Stimulated activated CD8-positive, alpha-beta memory T cell treated with anti-CD3 and anti-CD28 coated beads, Interleukin-7, amount 100 ng/mL, for 24 hours (primary cell): ENCODE results near the gene NOL3.
"Not testable (repeated sequence)": the region's sequence is repeated elsewhere in the genome, so short reads cannot be mapped to it uniquely, and the experiment has no call there.

ENCODE experiments used
- DNase-seq: peaks from one replicate; pipeline ENCODE4 v3.0.0-alpha.2; 2020; ENCODE audit warnings: low read depth

The NOL3 gene

DNA sequence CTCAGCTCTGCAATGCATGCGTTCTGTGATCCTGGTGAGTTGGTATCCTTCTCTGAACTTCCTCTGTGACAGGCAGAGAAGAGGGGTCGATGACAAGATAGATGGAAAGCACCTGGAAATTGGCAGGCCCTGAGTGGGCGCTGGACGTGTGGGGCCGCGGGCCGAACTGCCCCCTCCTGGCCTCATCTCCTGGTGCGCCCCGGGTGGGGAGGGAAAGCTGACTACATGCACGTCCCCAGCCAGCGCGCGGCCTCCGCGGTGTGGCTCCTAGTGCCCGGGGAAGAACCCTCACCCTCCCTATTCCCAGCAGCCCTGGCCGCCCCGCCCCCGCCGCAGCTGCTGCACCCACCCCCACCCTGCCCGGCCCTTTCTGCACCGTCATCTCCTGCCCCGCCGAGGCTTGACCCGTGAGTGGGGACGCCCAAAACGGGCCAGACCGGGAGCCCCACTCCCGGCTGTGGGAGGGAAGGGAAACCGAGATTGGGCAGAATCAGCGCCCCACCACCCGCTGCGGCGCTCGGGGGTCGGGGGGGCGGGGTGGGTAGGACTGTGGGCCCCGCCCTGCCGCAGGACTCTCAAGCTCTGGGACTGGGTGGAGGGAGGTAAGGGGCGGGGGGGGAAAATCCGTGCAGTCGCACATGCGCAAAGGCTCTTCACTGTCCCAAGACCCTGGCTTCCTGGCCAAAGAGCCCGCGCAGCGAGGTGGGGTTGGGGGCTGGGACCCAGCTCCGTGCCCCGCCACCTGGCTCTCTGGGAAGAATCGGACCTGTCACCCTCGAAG lies at the start of gene NOL3:
TSS of gene NOL3 (plus strand) at position 371 of the 781 bp plus-strand sequence.
- DNase-seq: no peak

GRCh38 chr16:67122799-67123198 lies 47.5 kb upstream of the NOL3 start:
- DNase-seq: not testable (repeated sequence)

DNA sequence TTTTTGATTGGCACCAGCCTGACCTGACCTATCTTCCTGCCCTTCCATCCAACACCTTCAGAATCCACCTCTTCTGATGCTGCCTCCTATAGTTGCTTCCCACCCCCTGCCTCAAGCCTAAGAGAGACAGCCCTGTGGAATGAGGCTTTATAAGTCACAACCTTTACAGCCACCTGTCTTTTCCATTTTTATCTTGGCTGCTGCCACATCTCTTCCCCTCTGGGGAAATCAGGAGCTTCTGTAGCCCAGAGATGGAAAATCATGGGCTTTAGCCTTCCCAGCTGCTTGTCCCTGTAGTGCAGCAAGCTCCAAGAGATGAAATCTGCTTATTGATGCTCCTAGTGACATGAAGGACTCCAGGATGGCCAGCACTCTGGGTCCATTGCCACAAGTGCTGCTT lies 41.9 kb upstream of the NOL3 start:
- no peak for DNase-seq

GRCh38 chr16:67128887-67129286 lies 41.5 kb upstream of the NOL3 start:
- DNase-seq: no peak

GRCh38 chr16:67129422-67129821 lies 40.9 kb upstream of the NOL3 start:
- no peak for DNase-seq

- no peak for DNase-seq
Measured at GRCh38 chr16:67137605-67138004, 32.7 kb upstream of the NOL3 start.

GRCh38 chr16:67141391-67141790 lies 28.9 kb upstream of the NOL3 start:
- no peak for DNase-seq

DNA sequence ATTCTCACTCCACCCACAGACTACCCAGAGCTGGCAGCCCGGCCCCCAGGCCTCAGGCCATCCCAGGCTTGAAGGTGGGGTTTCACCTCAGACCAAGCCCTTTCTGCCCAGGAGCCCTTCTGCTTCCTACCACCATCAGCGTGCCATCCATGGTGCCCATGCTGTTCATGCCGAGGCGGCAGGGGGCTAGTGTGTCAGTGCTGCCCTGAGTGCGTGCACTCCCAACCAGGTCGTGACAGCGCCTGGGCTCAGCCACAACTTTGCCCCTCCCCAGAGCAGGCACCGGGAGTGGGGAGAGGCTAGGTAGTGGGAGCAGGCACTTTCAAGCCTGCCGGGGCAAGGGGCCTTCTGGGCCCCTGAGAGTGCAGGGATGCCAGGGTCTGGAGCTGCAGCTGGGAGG lies 28.0 kb upstream of the NOL3 start:
- no peak for DNase-seq

- DNase-seq: no peak
Measured at GRCh38 chr16:67144943-67145342, 25.4 kb upstream of the NOL3 start.

DNA sequence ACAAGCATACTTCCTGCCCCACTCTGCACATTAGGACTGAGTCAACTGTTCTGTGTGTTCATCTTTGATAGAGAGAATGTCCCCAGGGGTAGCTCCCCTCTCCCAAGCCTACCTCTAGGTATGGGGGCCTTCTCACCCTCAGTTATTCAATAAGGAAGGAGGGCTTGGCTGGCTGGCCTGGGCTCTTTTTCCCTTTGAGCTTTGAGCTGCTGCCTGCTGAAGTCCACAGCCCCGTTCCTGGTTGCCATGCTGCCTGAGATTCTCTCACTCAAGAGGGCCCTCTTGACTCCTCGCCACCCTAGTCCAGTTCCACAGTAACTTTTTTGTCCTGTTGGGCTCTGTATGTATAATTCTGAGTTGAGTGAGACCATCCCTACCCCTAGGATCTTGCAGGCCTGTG lies 24.6 kb upstream of the NOL3 start:
- no peak for DNase-seq

DNA sequence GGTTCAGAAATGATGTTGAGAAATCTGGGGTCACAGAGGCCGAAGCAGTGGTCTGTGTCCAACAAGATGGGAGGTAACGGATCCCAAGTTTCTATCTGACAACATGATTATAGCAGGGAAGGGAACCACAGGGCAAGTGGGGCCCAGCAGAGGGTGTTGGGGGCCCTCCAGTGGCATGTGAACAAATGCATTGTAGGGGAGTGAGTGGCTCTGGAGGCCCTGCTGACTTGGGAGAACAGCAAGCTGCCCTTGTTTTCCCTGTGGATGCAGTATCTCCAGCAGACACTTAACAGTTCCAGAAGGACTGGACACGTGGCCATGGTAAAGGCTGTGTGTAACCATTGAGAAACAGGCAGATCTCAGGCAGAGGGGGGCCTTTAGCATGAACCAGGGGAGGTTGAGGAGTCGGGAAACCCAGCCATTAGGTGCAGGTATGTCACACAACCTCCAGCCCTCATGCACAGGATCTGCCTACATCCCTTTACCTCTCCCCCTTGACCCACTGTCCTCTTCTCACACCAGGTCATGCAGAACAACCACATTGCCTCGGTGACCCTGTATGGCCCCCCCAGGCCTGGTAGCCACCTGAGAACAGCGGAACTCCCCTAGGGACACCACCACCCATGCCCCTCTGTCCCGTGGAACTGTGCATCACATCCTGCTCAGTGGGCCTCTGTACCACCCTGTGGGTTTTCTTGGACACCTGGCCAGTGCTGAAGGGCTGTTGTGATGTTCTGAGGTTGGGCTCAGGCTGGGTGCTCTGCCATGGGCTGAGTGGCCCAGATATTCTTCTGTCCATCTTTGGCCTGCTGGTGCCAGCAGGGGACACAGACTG lies 23.6 kb upstream of the NOL3 start:
- DNase-seq: no peak

GRCh38 chr16:67147437-67148140 lies 22.7 kb upstream of the NOL3 start:
- no peak for DNase-seq

GRCh38 chr16:67148221-67148620 lies 22.1 kb upstream of the NOL3 start:
- DNase-seq: no peak

DNA sequence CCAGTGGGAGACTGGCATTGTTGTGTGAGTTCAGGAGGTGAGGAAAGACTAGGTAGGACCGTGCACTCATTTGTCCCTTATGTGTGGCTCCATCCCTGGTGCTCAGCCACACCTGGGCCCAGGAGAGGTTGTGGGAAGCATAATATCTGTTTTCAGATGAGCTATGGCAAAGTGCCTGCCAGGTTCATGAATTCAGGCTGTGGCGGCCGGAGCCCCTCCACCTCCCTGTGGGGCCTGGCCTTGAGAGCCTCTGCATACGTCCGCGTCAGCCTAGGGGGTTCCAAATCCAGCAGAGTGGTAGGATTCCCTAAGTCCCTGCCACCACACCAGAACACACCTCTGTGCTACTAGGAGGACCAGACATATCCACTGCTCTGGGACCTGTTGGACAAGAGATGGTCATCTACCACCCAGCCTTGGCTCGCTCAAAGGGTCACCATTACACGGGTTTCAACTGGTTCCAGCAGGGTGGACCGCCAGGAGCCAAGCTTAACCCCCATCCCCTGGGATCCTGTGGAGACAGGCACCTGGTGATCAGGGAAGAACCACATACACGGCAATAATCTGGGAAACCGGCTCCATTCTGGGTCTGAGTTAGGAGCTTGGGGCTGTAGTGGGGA lies 21.6 kb upstream of the NOL3 start:
- no peak for DNase-seq

GRCh38 chr16:67149276-67150046 lies 20.9 kb upstream of the NOL3 start:
- no peak for DNase-seq

DNA sequence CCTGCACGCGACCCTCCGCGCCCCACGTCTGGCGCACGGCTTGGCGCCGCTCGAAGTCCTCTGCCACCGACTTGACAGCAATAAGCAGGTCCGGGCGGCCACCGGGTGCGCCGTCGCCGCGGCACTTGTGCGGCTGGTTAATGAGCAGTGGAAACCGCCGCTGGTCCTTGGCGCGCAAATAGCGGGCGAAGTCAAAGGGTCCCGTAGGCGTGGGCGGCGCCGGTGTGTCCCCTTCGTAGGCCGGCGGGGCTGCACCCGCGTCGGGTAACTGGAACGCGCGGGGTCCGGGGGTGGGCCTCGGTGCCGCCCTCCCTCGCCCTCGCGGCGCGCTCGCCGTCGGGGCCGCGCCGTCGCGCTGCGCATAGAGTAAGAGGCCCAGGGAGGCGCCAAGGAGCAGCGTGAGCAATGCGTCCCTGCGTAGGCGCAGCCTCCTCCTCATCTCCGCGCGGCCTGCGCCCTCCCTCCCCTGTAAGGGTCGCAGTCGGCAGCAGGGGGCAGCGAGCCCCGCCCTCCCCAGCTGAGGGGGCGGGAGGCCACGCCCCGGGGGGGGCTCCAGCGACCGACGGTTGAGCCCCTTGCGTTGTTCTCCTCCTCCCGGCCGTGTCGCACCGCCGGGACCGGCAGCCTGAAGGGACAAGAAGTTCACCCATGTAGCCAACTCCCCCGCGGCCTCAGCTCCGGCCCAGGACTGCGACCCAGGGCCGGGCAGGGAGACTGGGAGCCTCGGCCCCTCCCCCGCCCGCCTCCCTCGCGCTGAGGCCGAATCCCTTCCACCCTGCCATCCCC lies 20.1 kb upstream of the NOL3 start:
- DNase-seq: no peak

- DNase-seq: no peak
Measured at GRCh38 chr16:67150833-67151396, 19.4 kb upstream of the NOL3 start, which contains the start of gene B3GNT9. B3GNT9 (minus strand) TSS chr16:67150998; CDS start chr16:67150485, 513 bp downstream.

- no peak for DNase-seq
Measured at GRCh38 chr16:67151431-67152097, 18.8 kb upstream of the NOL3 start.

DNA sequence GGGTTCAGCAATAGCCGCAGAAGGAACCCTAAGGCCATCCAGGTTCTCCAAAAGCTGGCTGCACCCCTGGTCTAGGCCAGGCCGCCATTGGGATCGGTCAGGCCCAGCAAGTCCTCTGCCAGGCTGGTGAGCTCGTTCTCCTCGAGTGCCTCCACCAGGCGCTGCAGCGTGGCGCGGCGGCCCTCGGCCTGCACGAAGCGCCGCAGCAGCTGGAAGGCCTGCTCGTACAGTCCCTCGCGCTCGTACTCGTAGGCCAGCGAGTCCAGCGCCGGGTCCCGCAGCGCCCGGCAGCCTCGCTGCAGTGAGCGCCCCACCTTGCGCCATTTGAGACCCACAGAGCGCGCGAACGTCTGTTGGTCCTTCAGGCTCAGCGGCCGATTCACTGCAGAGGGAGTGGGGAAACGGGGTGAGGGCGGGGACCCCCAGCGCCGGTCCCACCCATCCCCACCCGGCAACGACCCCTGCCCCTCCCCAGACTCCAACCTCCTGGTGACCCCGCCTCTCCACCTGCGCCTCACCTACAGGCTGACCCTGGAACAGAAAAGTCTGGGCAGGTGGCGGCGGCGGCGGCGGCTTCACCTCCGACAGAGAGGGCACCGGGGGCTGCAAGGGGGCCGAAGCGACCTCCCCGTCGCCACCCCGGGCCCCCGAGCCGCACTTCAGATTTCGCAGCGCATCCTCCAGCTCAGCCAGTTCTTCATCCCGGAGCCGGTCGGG lies 15.6 kb upstream of the NOL3 start:
- no peak for DNase-seq
